RKO (cell line): ENCODE measurements around the gene MYRIP.
A peak's percentile ranks its signal among the peaks of the same experiment; 100 is the strongest.
"Not testable (repeated sequence)": the region's sequence is repeated elsewhere in the genome, so short reads cannot be mapped to it uniquely, and the experiment has no call there.

Experiments
- DNase-seq: peaks from one replicate; pipeline ENCODE4 v3.0.0-alpha.2; 2016; ENCODE audit warnings: low spot score

The MYRIP gene

DNA sequence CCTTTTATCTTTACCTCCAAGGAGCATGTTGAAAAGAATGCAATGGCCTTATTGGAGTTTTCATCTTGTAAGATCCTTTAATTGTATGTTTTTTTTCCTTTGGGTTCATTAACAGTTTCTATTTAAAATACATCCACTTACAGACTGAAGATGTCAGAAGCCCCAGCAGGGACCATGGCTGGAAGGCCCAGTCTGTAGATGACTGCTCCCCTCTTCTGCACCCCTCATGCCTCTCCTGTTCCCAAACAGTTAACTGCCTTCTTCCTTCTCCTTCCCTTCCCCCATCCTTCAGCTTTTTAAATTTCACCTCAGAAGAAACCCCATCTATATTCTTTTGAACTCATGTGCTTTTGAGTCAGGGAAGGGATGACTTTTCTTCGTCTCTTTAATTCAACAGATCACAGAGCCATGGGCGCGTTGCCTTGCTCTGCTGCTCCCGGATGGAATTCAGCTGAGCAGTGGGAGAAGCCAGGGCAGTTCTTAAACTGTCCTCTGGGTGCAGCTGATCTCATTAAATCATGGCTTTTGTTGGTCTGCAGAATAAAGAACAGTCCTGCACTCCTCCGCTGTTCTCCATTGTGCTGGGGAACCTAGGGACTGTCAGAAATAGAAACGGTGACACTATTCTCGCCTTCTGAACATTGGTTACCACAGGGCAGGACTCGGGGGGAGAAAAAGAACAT, 428.6 kb downstream of the MYRIP start:
- DNase-seq: peak; percentile 16

DNA sequence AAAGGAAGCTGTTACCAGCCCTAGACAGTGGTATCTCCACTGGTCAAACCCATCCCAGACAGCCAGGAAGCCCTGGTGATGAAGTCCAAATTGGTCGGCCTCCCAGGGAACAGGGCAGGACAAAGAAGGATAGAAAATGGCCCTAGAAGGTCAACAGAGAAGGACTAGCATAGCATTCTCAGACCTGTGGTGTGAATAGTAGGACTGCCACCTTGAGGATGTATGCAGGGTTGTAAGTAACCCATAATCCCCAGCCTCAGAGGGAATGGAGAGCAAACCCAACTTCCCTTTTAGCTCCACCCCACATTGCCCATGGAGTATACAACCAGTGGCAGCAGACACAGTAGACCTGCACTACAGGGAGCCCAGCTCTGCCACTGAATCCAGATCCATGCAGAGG, 431.5 kb downstream of the MYRIP start:
- DNase-seq: no peak

DNA sequence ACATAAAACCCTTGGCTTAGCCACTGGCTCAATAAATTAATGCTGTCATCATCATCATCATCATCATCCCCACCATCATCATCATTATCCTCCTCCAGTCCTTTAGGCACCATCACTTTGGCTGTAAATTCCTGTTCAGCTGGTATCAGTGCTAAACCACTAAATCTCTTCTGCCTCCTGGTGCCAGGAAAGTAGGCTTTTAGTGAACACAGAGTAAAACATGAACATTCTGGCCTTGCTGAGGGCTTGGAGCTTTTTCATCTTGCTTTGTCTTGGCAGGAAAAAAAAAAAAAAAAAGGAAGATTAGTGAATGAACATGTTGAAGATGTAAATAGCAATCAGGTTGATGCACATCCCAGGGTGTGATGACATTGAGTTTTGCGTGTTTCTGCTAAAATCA, 432.8 kb downstream of the MYRIP start:
- no peak for DNase-seq

DNA sequence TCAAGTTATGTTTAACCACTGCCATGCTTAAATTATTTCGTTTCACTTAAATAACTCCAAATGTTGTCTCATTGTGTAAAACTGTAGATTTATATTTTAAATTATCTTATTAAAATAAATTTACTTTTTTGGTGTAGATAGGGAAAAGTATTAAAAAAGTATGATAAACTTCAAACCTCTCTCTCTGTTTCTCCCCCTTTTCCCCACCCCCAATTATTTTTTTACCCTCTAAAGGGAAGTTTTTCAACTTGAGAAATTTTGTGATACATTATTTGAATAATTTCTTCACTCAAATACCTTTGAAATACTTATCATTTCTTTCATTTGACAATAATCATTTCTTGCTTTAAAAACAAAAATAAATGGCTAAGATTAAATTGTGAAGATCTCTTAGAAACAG, 433.2 kb downstream of the MYRIP start:
- no peak for DNase-seq

DNA sequence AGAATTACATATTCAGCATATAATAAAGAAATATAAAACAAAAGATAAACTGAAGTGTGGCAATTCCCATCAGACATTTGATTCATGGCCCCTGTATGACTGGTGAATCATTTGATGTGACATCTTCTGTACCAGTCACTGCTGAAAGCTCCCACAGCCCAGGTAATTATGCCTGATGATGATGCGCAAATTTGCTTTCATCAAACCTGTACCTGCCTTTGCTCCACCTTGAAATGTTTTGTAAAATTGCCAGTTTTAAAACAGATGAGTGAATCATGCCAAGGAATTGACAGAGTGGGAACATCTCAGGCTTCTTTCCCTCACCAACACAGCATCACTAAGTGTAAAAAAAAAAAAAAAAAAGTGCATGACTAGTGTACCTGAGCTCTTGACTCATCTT, 433.6 kb downstream of the MYRIP start:
- DNase-seq: no peak

DNA sequence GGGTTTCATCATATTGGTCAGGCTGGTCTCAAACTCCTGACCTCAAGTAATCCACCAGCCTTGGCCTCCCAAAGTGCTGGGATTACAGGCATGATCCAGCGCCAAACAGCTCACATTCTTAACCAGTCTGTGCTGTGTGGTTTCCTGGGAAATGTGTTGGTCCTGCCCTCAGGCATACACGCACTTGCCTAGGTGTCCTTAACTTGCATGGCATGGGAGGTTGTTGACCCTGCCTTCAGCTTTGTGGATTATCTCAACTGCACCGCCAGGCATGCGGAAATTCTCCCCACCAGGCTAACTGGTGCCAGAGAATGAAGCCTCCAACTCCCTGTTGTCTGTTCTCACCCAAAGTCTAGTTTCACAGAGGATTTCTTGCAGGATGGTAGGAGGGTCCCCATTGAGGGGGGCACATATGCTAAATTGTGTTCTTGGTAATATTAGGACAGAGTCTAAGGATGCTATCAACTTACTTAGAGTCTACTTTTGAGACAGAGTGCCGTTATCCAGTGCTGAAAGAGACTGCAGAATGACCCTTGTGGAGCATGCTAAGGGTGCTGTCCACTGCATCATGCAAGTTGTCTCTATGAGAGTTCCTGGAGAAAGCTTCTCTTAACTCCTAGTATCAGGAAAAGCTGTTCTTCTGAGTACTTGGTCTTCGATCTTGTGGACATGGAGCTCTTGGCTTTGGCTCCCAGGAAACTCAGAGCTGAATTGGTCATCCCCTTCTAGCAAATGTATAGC, 438.5 kb downstream of the MYRIP start:
- no peak for DNase-seq

DNA sequence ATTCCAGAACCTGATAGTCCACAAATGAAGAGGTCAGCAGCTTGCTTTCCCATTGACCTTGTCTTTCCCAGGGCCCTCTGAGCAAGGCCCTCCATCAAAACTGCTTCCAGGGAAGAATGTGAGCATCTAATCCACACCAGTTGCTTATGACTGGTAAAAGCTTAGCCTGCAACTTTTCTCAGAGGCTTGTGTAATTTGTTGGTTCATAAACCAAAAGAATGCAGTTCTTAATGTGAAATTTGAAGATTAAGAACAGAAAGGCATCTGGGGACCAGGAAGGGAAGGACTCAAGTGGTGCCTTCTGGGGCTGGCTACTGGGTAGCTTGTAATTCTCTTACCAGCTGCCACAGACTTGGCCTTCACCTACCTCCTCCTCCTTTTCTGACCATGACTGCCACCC, 439.2 kb downstream of the MYRIP start:
- no peak for DNase-seq

DNA sequence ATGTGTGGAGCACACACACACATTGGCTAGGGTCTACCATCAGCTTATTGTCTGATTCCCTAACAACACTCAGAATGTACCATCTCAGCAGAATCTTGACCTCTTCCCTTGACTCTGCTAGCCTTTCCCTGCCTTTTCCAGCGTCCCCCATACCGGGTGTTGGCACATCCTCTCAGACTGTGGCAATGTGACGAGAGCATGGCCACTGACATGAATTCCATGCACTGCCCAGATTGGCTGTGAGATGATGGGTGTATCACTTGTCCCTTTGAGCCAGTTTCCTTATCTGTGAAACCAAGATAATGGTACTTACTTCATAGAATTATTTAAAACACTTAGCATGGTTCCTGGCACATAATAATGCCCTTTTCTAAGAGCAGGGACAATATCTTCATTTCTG, 439.8 kb downstream of the MYRIP start:
- DNase-seq: no peak

DNA sequence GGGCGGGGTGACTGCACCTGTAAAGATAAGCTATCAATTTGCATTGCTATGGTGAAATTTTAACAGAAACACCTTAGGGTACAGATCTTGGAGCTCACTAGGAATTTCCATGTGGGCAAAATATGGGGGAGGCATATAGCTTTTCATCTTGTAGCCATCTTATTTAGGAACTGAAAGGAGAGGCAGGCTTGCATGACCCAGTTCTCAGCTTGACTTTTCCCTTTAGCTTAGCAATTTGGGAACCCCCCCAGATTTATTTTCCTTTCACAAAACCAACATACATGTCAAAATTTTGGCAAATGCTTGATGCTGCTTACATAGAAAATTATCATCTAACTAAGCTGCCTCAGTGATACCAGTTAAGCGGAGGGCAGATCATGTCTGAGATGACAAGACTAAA, 445.1 kb downstream of the MYRIP start:
- no peak for DNase-seq

DNA sequence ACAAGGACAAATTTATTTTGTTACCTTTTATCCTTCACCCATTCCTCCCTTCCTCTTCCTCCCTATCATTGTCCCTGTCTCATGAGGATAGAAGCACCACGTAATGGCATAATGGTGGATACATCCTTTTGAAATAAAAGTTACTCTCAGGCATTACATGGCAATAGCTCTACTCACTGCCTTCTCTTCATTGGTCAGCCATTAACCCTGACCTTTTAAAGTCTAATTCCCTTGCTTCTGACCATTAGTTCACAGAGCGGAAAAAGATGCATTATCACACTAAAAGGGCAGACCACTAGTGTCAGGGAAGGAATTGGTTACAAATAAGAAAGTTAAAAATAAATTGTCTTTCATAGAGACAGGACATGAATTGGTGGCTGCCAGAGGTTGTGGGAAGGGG, 445.5 kb downstream of the MYRIP start:
- no peak for DNase-seq

DNA sequence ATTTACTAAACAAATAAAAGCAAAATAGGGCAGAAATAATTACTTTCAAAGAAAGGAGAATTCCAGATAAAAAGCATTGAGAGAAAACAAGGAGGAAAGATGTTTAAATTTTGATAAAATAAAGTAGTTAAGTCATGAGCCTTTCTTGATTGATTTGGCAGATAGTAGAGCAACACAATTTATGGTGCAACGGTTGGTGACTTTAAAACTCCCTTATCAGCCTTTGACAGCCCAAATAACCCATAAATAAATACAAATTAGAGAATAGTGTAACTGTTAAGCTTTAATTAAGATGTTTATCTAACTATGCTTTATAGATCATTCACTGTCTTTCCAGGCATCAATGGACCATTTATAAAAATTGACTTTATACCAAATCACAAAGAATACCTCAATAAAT, 446.1 kb downstream of the MYRIP start:
- no peak for DNase-seq

DNA sequence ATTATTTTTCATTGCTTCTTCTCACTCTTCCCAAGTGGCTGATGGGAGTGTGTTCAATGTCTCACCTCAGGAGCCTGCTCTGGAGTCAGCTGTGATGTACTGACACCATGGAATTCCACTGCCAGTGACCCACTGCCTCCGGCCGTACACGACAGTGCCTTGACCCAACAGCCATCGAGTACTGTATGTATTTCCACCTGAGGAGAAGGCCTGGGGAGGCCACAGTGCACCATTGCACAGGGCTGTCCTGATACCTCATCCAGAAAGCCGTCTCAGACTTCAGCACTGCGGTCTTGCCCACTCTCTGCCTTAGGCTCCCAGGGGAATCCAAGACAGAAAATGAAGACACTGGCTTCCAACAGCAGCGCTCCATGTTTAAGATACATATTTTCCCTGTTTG, 448.7 kb downstream of the MYRIP start:
- DNase-seq: no peak

DNA sequence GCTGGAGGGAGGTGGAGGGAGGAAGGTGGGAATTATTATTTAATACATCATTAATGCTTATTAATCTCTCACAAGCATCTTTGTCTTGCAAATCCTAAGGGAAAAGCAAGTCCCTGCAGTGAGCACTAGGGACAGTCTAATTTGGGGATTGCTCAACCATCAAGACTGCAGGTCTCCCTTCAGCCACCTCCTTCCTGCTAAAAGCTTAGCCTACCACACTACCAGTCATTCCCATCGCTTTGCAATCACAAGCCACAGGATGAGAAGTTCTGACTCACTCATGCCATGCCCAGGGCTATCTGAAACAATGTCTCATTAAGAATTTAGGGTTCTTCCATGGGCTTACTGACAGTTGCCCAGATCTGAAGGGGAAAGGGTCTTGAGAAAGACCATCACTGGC, 449.1 kb downstream of the MYRIP start:
- DNase-seq: peak; percentile 67

DNA sequence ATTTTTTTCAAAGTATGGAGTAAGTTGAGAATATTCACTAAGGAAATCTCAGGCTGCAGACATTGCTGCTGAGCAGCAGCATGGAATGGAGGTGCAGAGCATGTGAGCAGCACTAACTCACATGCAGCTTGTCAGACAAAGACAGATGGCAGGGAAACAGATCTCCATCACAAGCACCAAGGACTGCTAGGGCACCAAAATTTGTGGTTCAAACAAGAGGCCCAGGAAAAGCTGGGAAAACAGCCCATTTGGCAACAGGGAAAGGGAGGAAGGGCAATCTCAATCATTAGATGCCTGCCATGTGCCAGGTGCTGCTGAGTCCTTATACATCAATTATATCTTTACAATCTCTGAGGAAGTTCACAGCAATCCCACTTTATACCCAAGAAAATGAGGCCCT, 452.9 kb downstream of the MYRIP start:
- DNase-seq: no peak

DNA sequence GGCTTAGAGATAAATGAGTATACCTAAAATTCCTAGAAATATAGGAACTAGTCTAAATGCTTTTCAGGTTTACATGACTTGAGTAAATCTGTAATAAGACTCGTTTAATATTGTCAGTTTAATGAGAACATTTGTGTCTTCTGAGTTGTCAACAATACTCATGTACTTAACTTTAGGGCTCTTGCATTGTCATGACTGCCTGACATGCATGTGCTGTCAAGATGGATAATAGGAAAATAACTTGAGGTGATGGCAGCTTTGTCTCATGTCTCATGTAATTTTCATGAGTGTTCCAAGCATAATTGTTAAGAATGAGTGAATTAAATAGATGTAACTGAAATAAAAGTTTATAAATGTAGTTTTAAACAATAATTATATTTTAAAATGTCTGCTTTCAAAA, 455.0 kb downstream of the MYRIP start:
- no peak for DNase-seq

DNA sequence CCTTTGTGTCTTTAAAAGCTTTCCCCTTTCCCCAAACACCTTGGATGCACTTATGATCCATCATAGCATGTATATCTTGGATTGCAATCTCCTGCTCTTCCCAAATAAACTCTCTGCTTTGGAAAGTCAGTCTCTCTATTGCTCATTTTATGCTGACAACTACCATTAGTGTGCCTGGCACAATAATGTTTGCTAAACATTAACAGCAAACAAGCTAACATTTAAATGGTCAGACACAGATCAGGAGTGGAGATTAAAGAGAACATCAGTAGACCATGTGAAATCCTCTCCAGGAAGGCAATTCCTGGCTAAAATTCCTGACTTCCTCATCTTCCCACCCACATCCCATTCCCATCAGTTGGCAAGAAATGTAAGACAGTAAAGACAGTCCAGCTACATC, 455.8 kb downstream of the MYRIP start:
- DNase-seq: no peak

DNA sequence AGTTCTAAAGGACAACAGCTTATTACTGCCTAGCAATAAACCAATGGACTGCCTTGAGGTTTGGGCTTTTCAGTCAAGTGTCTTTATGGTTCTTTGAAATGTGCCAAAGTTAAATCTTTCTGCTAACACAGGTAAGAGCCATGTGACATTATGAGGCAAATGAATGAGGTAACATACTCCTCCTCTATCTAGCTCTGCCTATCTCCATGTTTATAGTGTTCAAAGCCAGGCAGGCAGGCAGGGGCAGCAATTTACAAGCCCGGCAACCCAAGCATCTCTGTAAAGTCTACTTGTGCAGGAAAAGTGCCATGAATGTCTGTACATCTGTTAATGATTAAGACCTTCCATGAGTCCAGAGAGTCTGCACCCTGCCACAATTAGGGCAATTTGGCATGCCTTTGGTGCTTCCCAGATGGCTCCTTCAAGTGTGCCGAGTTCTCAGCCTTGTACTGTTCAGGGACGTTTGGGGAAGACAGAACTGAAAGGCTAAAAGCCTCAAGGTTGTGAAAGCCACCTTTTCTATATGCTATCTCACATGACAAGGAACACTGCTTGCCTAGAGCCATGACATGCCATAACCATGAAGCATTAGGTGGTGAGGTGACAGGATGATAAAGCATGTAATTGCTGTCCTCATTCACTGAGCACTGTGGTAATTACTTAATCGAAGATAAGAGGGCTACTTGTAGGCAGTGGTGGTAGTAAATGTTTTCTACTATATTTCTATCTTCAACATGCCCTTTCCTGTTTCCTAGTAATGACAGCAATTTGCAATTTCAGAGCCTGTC, 458.7 kb downstream of the MYRIP start:
- no peak for DNase-seq

DNA sequence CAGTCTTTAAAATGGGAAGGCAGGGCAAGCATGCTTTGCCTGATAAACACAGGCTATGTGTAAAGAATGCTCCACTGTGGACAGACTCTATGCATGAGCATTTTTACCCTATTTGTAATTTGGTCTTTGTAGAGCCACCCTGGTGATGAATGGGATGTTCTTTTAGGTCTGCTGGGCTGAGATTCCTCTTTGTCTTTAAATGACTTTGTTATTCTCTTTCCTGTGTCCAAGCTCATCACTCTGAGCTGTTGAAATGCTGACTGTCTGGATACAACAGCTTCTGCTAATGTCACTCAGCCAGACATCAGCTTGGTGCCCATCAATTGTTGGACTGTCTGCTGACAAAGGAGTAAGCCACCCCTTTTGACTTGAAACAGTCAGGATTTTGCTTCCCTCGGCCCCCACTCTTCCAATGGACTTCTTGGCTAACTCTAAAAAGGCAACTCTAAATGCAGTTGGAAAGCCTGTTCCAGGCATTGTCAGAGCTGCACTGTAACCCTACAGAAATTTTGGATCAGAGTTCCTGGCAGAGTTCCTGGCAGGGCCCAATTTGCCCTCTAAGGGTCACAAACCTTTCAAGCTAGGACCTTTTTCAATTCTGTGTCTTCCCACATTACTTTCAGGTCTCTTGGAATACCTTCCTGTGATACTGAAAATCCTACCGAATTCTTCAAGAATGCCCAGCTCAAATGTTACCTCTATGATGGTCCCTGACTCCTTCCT, 459.6 kb downstream of the MYRIP start:
- DNase-seq: no peak

DNA sequence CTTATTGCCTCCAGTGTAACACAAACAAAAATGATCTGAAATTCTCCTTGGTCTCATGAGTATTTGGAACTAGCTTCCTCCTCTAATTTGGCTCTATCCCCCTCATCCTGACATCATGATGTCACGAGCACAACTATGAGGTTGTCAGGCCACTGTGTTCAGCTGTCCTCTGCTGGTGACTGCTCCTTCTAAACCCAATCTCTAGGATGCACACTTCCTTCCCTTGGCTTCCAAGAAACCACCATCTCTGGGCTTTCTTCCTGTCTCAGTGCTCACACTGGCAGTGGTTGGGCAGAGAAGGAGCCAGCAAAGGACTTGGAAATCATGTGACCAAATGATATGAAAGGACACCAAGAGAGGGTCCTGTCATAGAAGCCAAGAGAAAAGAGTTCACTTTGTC, 469.4 kb downstream of the MYRIP start:
- DNase-seq: no peak

DNA sequence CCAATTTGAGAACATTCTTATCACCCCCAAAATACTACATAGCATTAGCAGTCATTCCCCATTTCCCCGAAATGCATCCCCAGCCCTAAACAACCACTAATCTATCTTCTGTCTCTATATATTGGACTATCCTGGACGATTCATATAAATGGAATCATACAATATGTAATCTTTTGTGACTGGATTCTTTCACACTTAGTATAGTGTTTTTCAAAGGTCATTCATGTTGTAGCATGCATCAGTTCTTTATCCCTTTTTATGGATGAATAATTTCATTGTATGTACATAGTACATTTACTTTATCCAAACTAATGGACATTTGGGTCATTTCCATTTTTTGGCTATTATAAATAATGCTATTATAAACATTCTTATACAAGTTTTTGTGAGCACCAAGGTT, 472.6 kb downstream of the MYRIP start:
- DNase-seq: no peak

DNA sequence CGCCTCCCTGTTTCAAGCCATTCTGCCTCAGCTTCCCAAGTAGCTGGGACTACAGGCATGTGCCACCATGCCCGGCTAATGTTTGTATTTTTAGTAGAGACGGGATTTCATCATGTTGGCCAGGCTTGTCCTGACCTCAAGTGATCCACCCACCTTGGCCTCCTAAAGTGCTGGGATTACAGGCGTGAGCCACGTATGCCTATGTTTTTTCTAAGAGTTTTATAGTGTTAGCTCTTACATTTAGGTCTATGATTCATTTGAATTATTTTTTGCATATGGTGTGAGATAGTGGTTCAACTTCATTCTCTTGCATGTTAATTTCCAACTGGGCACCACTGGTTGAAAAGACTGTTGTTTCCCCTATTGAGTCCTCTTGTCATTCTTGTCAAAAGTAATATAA, 473.6 kb downstream of the MYRIP start:
- DNase-seq: not testable (repeated sequence)

DNA sequence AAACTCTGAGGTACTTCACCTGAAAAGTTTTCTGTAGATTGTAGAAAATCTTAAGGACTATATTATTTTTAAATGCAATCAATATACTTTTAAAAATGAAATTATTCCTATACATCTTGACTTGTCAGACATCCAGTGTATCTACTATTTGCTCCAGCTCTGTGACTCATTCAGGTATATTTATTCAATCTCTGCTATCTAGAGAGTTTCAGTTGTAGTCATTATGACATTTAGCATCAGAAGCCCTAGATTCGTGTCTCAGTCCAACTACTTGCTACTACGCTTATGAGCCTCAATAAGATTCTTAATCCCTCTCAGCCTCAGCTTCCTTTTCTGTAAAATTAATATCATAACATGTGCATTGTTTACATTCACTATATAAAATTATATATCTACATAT, 477.8 kb downstream of the MYRIP start:
- no peak for DNase-seq

DNA sequence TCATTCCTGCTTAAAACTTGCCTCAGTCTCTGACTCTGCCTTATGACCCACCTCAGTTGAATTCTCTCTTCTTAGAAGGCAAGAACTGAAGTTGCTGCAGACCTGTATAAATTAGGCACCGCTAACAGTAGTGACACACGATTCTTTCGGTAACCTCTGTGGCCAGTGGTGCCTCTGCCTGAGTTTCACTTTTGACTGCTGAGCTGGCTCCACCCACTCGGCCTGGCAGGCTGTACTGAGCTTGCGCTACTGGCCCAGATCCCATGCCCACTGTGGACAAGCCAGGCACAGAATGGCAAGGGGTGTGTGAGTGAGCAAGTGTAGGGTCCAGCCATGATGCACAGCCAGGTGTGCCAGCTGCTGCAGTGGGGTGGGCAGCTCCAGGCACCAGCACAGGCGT, 481.0 kb downstream of the MYRIP start:
- DNase-seq: no peak
